Measurements from ENCODE around the gene OLFM1.

DNA sequence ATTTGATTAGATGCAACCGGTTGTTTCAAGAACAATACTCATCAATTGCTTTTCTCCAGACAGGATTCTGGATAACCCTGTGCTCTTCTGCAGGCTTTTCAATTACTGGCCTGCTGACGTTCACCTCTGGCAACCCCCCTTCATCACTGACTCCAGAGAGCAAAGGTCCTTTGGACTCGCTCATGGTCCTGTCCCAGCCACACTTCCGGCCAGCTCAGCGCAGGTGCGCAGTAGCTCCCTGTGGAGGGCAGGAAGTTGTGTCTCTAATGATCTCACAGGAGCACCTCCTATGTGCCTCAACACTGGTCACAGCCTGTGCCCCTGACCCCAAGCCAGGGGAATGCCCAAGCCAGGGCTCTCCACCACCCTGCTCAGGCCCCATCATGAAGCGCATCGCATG, 44.0 kb downstream of the OLFM1 start:
- TF ChIP-seq, protein P1, sequence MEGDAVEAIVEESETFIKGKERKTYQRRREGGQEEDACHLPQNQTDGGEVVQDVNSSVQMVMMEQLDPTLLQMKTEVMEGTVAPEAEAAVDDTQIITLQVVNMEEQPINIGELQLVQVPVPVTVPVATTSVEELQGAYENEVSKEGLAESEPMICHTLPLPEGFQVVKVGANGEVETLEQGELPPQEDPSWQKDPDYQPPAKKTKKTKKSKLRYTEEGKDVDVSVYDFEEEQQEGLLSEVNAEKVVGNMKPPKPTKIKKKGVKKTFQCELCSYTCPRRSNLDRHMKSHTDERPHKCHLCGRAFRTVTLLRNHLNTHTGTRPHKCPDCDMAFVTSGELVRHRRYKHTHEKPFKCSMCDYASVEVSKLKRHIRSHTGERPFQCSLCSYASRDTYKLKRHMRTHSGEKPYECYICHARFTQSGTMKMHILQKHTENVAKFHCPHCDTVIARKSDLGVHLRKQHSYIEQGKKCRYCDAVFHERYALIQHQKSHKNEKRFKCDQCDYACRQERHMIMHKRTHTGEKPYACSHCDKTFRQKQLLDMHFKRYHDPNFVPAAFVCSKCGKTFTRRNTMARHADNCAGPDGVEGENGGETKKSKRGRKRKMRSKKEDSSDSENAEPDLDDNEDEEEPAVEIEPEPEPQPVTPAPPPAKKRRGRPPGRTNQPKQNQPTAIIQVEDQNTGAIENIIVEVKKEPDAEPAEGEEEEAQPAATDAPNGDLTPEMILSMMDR (optimal IDR thresholded peaks at IDR 0.05 in 1 of 3, IDR thresholded peaks at IDR 0.05 in 1 of 3, conservative IDR thresholded peaks at IDR 0.05 in 1 of 3; ENCODE audit: extremely low read depth in 1 of 3, insufficient read depth in 2 of 3, low read length in 3 of 3), result no peak
- TF ChIP-seq EZH2 (IDR thresholded peaks at IDR 0.05; ENCODE audit: low read length), result no peak

All from keratinocyte (primary cell).